ENCODE results near the gene LHFPL4. TPM values are rescaled to one million over a fixed set of nuclear protein-coding genes. Genes with fewer than 3 reads are reported as not detected.
"Not testable (repeated sequence)": the region's sequence is repeated elsewhere in the genome, so short reads cannot be mapped to it uniquely, and the experiment has no call there.

LHFPL4 gene
- total RNA-seq, 1 experiment from 2014 or later, result not detected

GRCh38 chr3:9565316-9565715 is 11.7 kb upstream of the LHFPL4 start:
- peaks cover 3% of the 10 kb centered on the region for H3K27me3 ChIP-seq (replicated peaks; ENCODE audit: insufficient read depth, low read depth, low read length, poor library complexity)
- intact Hi-C loops (cut with micrococcal nuclease; ENCODE audit: unreplicated experiment), result no loop called here
- H3K27ac ChIP-seq (ENCODE audit: low read depth, low read length, poor library complexity, severe bottlenecking), result no peak overlapping the region
- no peaks in the 10 kb centered on the region for H3K4me1 ChIP-seq (ENCODE audit: insufficient read depth, low read length, poor library complexity, severe bottlenecking)
- no peak for DNase-seq (ENCODE audit: low spot score)
- CTCF ChIA-PET, result no interaction called here
- H3K36me3 ChIP-seq (ENCODE audit: insufficient read depth, low read length, poor library complexity, severe bottlenecking), result no peaks in the 10 kb centered on the region
- no peak overlapping the region for H3K4me3 ChIP-seq (ENCODE audit: low read depth, low read length, poor library complexity, severe bottlenecking)
- POLR2A ChIA-PET (ENCODE audit: low non-redundant PET), result no interaction called here
- TF ChIP-seq EZH2 (IDR thresholded peaks at IDR 0.05; ENCODE audit: borderline replicate concordance, low read depth, low read length, poor library complexity, severe bottlenecking), result no peak
- no peak for TF ChIP-seq CTCF (conservative IDR thresholded peaks at IDR 0.05; ENCODE audit: low read depth, low read length)
- no TSS peak for BruUV-seq (replicated peaks)
- no peaks in the 10 kb centered on the region for H3K9me3 ChIP-seq (ENCODE audit: low read depth, low read length, poor library complexity, severe bottlenecking)

- no peaks in the 10 kb centered on the region for H3K9me3 ChIP-seq (ENCODE audit: low read depth, low read length, poor library complexity, severe bottlenecking)
- no peak overlapping the region for H3K4me3 ChIP-seq (ENCODE audit: low read depth, low read length, poor library complexity, severe bottlenecking)
- no peak overlapping the region for H3K27ac ChIP-seq (ENCODE audit: low read depth, low read length, poor library complexity, severe bottlenecking)
- no peaks in the 10 kb centered on the region for H3K4me1 ChIP-seq (ENCODE audit: insufficient read depth, low read length, poor library complexity, severe bottlenecking)
- no TSS peak for BruUV-seq (replicated peaks)
- ChIA-PET POLR2A (ENCODE audit: low non-redundant PET) (no interaction called here), CTCF (no interaction called here)
- H3K36me3 ChIP-seq (ENCODE audit: insufficient read depth, low read length, poor library complexity, severe bottlenecking), result no peaks in the 10 kb centered on the region
- intact Hi-C loops (cut with micrococcal nuclease; ENCODE audit: unreplicated experiment), result no loop called here
- DNase-seq (ENCODE audit: low spot score), result no peak
- TF ChIP-seq CTCF (conservative IDR thresholded peaks at IDR 0.05; ENCODE audit: low read depth, low read length) (no peak), EZH2 (IDR thresholded peaks at IDR 0.05; ENCODE audit: borderline replicate concordance, low read depth, low read length, poor library complexity, severe bottlenecking) (no peak)
- H3K27me3 ChIP-seq (replicated peaks; ENCODE audit: insufficient read depth, low read depth, low read length, poor library complexity), result peaks cover 3% of the 10 kb centered on the region
Measured at GRCh38 chr3:9563851-9564250, 10.2 kb upstream of the LHFPL4 start.

- POLR2A ChIA-PET (ENCODE audit: low non-redundant PET); H3K9me3 ChIP-seq (ENCODE audit: low read depth, low read length, poor library complexity, severe bottlenecking); DNase-seq (ENCODE audit: low spot score); CTCF ChIA-PET; intact Hi-C loops (cut with micrococcal nuclease; ENCODE audit: unreplicated experiment); H3K36me3 ChIP-seq (ENCODE audit: insufficient read depth, low read length, poor library complexity, severe bottlenecking); BruUV-seq (replicated peaks); H3K27ac ChIP-seq (ENCODE audit: low read depth, low read length, poor library complexity, severe bottlenecking); H3K4me3 ChIP-seq (ENCODE audit: low read depth, low read length, poor library complexity, severe bottlenecking); H3K4me1 ChIP-seq (ENCODE audit: insufficient read depth, low read length, poor library complexity, severe bottlenecking): not testable (repeated sequence)
- H3K27me3 ChIP-seq (replicated peaks; ENCODE audit: insufficient read depth, low read depth, low read length, poor library complexity), result peaks cover 29% of the 10 kb centered on the region
Measured at GRCh38 chr3:9560056-9560455, 6.4 kb upstream of the LHFPL4 start.

GRCh38 chr3:9553948-9554513 is 409 bp upstream of the LHFPL4 start:
- intact Hi-C loops (cut with micrococcal nuclease; ENCODE audit: unreplicated experiment), result no loop called here
- H3K4me1 ChIP-seq (ENCODE audit: insufficient read depth, low read length, poor library complexity, severe bottlenecking), result no peaks in the 10 kb centered on the region
- H3K27ac ChIP-seq (ENCODE audit: low read depth, low read length, poor library complexity, severe bottlenecking), result no peak overlapping the region
- no peaks in the 10 kb centered on the region for H3K9me3 ChIP-seq (ENCODE audit: low read depth, low read length, poor library complexity, severe bottlenecking)
- no TSS peak for BruUV-seq (replicated peaks)
- no peak overlapping the region for H3K4me3 ChIP-seq (ENCODE audit: low read depth, low read length, poor library complexity, severe bottlenecking)
- CTCF ChIA-PET, result no interaction called here
- DNase-seq (ENCODE audit: low spot score), result no peak
- POLR2A ChIA-PET (ENCODE audit: low non-redundant PET), result no interaction called here
- H3K36me3 ChIP-seq (ENCODE audit: insufficient read depth, low read length, poor library complexity, severe bottlenecking), result no peaks in the 10 kb centered on the region
- peaks cover 73% of the 10 kb centered on the region for H3K27me3 ChIP-seq (replicated peaks; ENCODE audit: insufficient read depth, low read depth, low read length, poor library complexity)
- TF ChIP-seq EZH2 (IDR thresholded peaks at IDR 0.05; ENCODE audit: borderline replicate concordance, low read depth, low read length, poor library complexity, severe bottlenecking), result no peak
- TF ChIP-seq CTCF (conservative IDR thresholded peaks at IDR 0.05; ENCODE audit: low read depth, low read length), result no peak

Measured in A673 (cell line).